ENCODE results near the gene AGAP5.

AGAP5 gene

GRCh38 chr10:73650537-73651331, 47.2 kb downstream of the AGAP5 start:
- DNase-seq, result no peak

- no peak for DNase-seq
Observed at GRCh38 chr10:73649876-73650536, 47.9 kb downstream of the AGAP5 start.

GRCh38 chr10:73648975-73649829, 48.7 kb downstream of the AGAP5 start:
- no peak for DNase-seq

GRCh38 chr10:73647875-73648651, 49.8 kb downstream of the AGAP5 start:
- DNase-seq, result no peak

- DNase-seq, result peak; percentile 40
Observed at GRCh38 chr10:73647211-73647874, 50.6 kb downstream of the AGAP5 start.

GRCh38 chr10:73646598-73647041, 51.3 kb downstream of the AGAP5 start:
- no peak for DNase-seq

GRCh38 chr10:73645251-73645650, 52.7 kb downstream of the AGAP5 start:
- peak; percentile 80 for DNase-seq

GRCh38 chr10:73644767-73645166, 53.1 kb downstream of the AGAP5 start:
- no peak for DNase-seq

- DNase-seq, result peak; percentile 65
Observed at GRCh38 chr10:73644015-73644743, 53.7 kb downstream of the AGAP5 start.

GRCh38 chr10:73643362-73643761, 54.5 kb downstream of the AGAP5 start:
- DNase-seq, result no peak

GRCh38 chr10:73641328-73642060, 56.4 kb downstream of the AGAP5 start, which contains the start of gene MYOZ1:
MYOZ1 (minus strand) TSS chr10:73641474; CDS start chr10:73640017, 1,457 bp downstream.
- no peak for DNase-seq

GRCh38 chr10:73639286-73639685, 58.6 kb downstream of the AGAP5 start:
- DNase-seq, result peak; percentile 34

- DNase-seq, result no peak
Observed at GRCh38 chr10:73635781-73636180, 62.1 kb downstream of the AGAP5 start.

GRCh38 chr10:73634421-73634820, 63.5 kb downstream of the AGAP5 start:
- no peak for DNase-seq

GRCh38 chr10:73629165-73629564, 68.7 kb downstream of the AGAP5 start:
- DNase-seq, result no peak

GRCh38 chr10:73628405-73628804, 69.5 kb downstream of the AGAP5 start:
- DNase-seq, result no peak

GRCh38 chr10:73627300-73627699, 70.6 kb downstream of the AGAP5 start:
- DNase-seq, result no peak

- peak; percentile 83 for DNase-seq
Observed at GRCh38 chr10:73625884-73626752, 71.8 kb downstream of the AGAP5 start.

All from DMS79 treated with DMSO at 0.1 percent for 48 hours (cell line).